ENCODE results near the gene CIP2A. TPM values are rescaled to one million over a fixed set of nuclear protein-coding genes. Genes with fewer than 3 reads are reported as not detected.

CIP2A gene
- total RNA-seq, 1 donor from 2014 or later = 21.0 TPM

- Mint-ChIP-seq H3K27me3 (no peaks in the 10 kb centered on the region), H3K4me1 (ENCODE audit: low read depth) (no peaks in the 10 kb centered on the region), H3K36me3 (ENCODE audit: insufficient read depth) (peaks cover 4% of the 10 kb centered on the region), H3K27ac (no peak overlapping the region), H3K9me3 (ENCODE audit: low read depth) (no peaks in the 10 kb centered on the region), H3K4me3 (ENCODE audit: low read depth) (no peak overlapping the region)
- no peak for TF ChIP-seq CTCF (IDR thresholded peaks at IDR 0.05; ENCODE audit: unreplicated experiment)
- no peak for DNase-seq (ENCODE audit: low spot score, unreplicated experiment)
Measured at GRCh38 chr3:108566599-108566998, 22.6 kb downstream of the CIP2A start.

- H3K4me3 Mint-ChIP-seq (ENCODE audit: low read depth) = no peak overlapping the region
- H3K27ac Mint-ChIP-seq = no peak overlapping the region
- H3K36me3 Mint-ChIP-seq (ENCODE audit: insufficient read depth) = peaks cover 6% of the 10 kb centered on the region
- DNase-seq (ENCODE audit: low spot score, unreplicated experiment) = no peak
- H3K9me3 Mint-ChIP-seq (ENCODE audit: low read depth) = no peaks in the 10 kb centered on the region
- H3K4me1 Mint-ChIP-seq (ENCODE audit: low read depth) = no peaks in the 10 kb centered on the region
- no peaks in the 10 kb centered on the region for H3K27me3 Mint-ChIP-seq
- TF ChIP-seq CTCF (IDR thresholded peaks at IDR 0.05; ENCODE audit: unreplicated experiment) = no peak
Measured at GRCh38 chr3:108565506-108565905, 23.7 kb downstream of the CIP2A start.

GRCh38 chr3:108564564-108564963 is 24.7 kb downstream of the CIP2A start:
- Mint-ChIP-seq H3K27me3 (no peaks in the 10 kb centered on the region), H3K36me3 (ENCODE audit: insufficient read depth) (peaks cover 6% of the 10 kb centered on the region), H3K4me1 (ENCODE audit: low read depth) (no peaks in the 10 kb centered on the region), H3K27ac (no peak overlapping the region), H3K4me3 (ENCODE audit: low read depth) (no peak overlapping the region), H3K9me3 (ENCODE audit: low read depth) (no peaks in the 10 kb centered on the region)
- no peak for TF ChIP-seq CTCF (IDR thresholded peaks at IDR 0.05; ENCODE audit: unreplicated experiment)
- no peak for DNase-seq (ENCODE audit: low spot score, unreplicated experiment)

- no peaks in the 10 kb centered on the region for H3K27me3 Mint-ChIP-seq
- no peak for TF ChIP-seq CTCF (IDR thresholded peaks at IDR 0.05; ENCODE audit: unreplicated experiment)
- H3K4me3 Mint-ChIP-seq (ENCODE audit: low read depth) = no peak overlapping the region
- DNase-seq (ENCODE audit: low spot score, unreplicated experiment) = no peak
- H3K36me3 Mint-ChIP-seq (ENCODE audit: insufficient read depth) = peaks cover 14% of the 10 kb centered on the region
- no peaks in the 10 kb centered on the region for H3K4me1 Mint-ChIP-seq (ENCODE audit: low read depth)
- no peaks in the 10 kb centered on the region for H3K9me3 Mint-ChIP-seq (ENCODE audit: low read depth)
- no peak overlapping the region for H3K27ac Mint-ChIP-seq
Measured at GRCh38 chr3:108562565-108562964, 26.7 kb downstream of the CIP2A start.

GRCh38 chr3:108555966-108556581 is 33.2 kb downstream of the CIP2A start:
- Mint-ChIP-seq H3K4me3 (ENCODE audit: low read depth) (no peak overlapping the region), H3K27ac (peak overlapping the region; percentile 94), H3K36me3 (ENCODE audit: insufficient read depth) (peaks cover 10% of the 10 kb centered on the region), H3K9me3 (ENCODE audit: low read depth) (no peaks in the 10 kb centered on the region), H3K27me3 (no peaks in the 10 kb centered on the region), H3K4me1 (ENCODE audit: low read depth) (peaks cover 31% of the 10 kb centered on the region)
- no peak for TF ChIP-seq CTCF (IDR thresholded peaks at IDR 0.05; ENCODE audit: unreplicated experiment)
- no peak for DNase-seq (ENCODE audit: low spot score, unreplicated experiment)
